HK-2 (cell line): ENCODE results near the gene FILIP1L.
"Not testable (repeated sequence)": the region's sequence is repeated elsewhere in the genome, so short reads cannot be mapped to it uniquely, and the experiment has no call there.

Experiments used
- DNase-seq: peaks from one replicate; pipeline ENCODE4 v3.0.0-alpha.2; 2018; ENCODE audit not compliant: unreplicated experiment

The FILIP1L gene

DNA sequence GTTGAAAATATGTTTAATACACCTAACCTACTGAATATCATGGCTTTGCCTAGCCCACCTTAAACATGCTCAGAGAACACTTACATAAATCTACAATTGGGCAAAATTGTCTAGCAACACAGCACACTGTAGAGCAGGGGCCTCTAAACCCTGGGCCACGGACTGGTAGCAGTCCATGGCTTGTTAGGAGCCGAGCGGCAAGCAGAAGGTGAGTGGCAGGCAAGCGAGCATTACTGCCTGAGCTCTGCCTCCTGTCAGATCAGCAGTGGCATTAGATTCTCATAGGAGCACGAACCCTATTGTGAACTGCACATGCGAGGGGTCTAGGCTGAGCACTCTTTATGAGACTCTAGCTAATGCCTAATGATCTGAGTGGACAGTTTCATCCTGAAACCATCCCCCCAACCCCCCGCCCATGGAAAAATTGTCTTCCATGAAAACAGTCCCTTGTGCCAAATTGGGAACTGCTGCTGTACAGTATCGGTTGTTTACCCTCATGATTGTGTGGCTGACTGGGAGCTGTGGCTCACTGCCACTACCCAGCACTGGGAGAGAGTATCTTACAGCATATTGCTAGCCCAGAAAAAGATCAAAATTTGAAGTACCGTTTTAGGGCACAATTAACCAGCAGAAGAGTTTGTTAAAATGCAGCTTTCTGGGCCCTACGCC, 270.6 kb downstream of the FILIP1L start:
- no peak for DNase-seq

GRCh38 chr3:99842826-99843589, 271.3 kb downstream of the FILIP1L start:
- no peak for DNase-seq

DNA sequence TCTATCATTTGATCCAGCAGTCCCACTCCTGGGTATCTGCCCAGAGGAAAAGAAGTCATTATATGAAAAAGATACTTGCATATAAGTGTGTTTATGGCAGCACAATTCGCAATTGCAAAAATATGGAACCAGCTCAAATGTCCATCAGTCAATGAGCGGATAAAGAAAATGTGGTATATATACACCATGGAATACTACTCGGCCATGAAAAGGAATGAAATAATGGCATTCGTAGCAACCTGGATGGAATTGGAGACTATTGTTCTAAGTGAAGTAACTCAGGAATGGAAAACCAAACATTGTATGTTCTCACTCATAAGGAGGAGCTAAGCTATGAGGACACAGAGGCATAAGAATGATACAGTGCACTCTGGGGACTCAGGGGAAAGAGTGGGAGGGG, 272.4 kb downstream of the FILIP1L start:
- not testable (repeated sequence) for DNase-seq

GRCh38 chr3:99839613-99840012, 274.7 kb downstream of the FILIP1L start:
- no peak for DNase-seq

DNA sequence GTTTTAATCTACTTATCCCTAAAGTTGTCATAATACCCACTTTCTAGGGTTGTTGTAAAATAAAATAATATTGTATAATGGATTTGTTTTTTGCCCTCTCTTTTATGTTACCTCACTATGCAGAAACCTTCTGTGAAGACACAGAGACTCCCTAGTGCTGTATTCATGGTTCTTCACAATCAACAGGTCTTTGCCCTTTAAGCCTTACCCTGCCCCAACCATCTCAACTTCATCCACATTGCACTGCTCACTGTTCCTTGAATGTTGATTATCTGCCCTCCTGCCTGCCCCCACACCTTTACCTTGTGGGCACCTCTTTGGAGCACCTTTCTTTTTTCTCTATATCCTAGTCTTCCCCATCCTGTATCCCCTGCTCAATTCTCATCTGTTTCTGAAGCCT, 275.5 kb downstream of the FILIP1L start:
- DNase-seq, result no peak

- DNase-seq, result no peak
Observed at GRCh38 chr3:99837715-99838114, 276.6 kb downstream of the FILIP1L start.

GRCh38 chr3:99836681-99837080, 277.6 kb downstream of the FILIP1L start:
- no peak for DNase-seq

DNA sequence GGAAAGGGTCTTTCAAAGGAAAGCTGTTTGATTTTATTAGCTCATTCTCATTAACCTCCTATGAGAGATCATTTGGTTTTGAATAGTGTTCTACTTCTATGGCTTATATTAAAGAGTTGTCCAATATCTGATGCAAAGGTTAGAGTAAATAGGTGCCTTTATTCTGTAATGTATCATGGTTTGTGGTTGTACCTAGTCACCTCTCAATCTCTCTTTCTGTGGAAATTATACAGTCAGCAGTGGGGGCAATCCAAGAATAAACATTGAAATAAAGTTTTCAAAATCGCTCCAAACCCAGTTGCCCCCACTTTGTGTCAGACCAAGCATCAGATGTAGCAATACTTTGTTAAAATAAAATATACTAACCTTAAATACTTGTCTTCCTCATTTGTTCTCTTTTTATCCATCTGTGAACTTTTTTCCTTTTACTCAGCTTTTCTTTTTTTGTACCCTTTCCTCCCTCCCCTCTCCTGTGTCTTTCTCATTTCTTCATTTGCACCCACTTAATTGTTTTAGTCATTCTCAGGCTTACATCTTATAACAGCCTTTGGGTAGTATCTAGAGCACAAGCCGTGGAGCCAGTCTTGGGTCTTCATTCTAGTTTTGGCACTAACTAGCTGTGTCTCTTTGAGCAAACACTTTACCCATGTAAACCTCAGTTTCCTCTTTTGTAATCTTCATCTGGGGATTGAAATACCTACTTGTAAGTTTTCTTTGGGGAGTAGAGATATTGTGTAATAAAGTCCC, 279.9 kb downstream of the FILIP1L start:
- DNase-seq, result no peak

DNA sequence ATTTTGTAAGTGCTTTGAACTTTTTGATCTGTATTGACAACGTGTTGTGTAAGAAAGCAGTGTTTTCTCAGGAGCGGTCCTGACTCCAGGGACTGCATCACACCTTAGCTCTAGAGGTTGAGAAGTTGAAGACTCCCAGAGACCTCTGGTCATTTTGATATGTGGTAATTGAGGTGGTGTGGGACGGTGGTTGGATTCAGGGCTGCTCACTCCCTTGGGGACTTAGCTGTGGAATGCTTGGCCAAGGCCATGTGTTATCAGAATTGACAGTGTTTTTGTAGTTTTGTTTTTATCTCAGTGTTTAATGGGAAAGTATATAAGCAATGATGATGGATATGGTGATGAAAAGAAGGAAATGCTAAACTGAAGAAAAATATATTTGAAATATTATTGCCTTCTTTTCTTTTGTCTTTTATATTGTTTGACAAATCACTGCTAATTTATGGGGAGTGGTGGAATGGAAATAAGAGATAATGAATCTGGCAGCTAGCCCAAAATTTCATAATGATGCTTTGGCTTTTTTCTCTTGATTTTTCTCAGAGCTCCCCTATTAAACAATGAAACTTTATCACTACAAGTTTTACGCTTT, 280.6 kb downstream of the FILIP1L start:
- no peak for DNase-seq

DNA sequence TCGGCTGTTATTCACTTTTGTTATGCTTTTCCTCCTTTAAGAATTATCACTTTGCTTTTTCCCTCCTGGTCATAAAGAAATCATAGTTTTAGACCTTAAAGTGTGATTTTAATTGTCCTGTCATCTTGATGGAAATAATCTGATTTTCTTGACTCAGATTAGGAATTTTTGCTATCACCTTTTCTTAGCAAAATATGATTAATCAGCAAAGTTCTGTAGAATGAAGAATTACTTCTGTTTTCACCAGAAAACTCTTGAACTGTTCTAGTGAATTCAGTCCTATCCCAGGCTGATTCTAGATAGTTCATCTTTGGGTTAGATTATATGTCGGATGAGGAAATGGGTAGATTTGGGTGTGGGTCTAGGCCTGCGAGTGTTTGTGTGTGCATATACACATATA, 284.5 kb downstream of the FILIP1L start:
- DNase-seq, result no peak

DNA sequence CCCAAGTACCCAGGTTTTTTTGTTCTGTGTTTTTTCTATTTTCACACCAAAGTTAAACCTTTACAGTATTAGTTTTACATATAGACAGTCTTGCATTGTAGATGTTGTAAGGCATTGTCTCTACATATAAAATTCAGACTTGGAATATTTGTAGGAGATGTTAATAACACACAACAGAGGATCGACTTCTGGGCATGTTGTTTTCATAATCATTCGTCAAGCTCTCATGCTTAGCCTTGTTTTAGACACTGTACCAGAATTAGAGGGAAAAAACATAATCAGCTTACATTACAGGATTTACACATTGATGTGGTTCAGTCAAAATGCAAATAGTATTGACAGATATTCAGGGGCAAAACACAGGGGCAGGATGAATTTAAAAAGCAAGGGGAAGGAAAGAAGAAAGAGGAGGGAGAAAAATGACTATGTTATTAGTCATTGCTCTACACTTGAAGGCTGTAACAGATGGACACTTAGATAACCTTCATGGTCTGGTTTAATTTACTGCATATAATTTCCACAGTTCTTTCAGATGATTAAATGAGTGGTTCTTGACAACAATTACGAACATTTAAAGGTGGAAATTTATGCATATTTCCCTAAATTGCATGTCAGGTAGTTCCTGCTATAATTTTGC, 289.2 kb downstream of the FILIP1L start:
- DNase-seq, result no peak

GRCh38 chr3:99823723-99824711, 290.3 kb downstream of the FILIP1L start:
- DNase-seq, result no peak

GRCh38 chr3:99818818-99819217, 295.5 kb downstream of the FILIP1L start:
- DNase-seq, result no peak

GRCh38 chr3:99817437-99818240, 296.7 kb downstream of the FILIP1L start, which contains the start of gene CMSS1:
Gene CMSS1, plus strand, starts transcription at chr3:99817862.
- peak; percentile 93 for DNase-seq

DNA sequence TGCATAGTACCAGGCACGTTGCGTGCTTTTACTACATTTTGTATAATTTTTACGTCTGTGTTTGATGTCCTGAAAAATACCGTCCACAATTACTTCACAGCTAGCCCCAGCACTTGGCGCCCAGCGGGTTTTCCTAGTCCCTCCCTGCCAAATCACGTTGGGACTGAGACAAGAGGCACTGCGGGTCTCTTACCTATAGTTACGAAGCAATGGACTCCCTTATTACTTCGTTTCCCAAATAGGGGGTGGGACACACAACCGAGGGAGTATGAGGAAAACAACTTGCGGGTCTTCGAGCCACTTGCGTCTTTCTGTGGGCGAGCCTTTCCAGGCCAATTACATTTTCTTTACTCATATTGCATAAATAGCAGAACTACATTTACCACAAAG, 297.3 kb downstream of the FILIP1L start:
- peak; percentile 43 for DNase-seq

DNA sequence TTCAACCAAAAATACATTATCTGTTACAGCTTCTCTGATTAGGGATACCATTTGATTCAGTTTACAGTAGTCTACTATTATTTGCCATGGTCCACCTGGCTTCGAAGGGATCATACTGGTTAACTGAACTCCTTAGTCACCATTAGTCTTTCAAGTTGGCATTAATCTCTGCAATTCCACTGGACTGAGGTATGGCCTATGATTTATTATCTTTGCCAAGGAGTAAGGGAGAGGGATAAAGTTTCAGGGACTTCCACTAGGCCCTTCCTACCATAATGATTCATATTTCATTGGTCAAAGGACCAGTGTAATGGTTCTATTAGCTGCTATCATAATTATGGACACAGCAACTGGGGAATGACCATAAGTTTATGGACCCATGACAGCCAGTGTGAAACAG, 303.9 kb downstream of the FILIP1L start:
- no peak for DNase-seq

GRCh38 chr3:99809565-99809964, 304.7 kb downstream of the FILIP1L start:
- no peak for DNase-seq

GRCh38 chr3:99808163-99808794, 306.0 kb downstream of the FILIP1L start:
- DNase-seq, result peak; percentile 49

GRCh38 chr3:99805160-99805559, 309.1 kb downstream of the FILIP1L start:
- no peak for DNase-seq
